ENCODE data around the gene PPM1L. TPM values are rescaled to one million over a fixed set of nuclear protein-coding genes. Genes with fewer than 3 reads are reported as not detected.
"Not testable (repeated sequence)": the region's sequence is repeated elsewhere in the genome, so short reads cannot be mapped to it uniquely, and the experiment has no call there.

The PPM1L gene
- total RNA-seq, result 10 to 100 TPM; 30.8 to 88.1 (median 52.7) TPM

GRCh38 chr3:160755776-160756304 lies at the start of gene PPM1L:
PPM1L (plus strand) TSS chr3:160756231.
- TF ChIP-seq CTCF (IDR thresholded peaks at IDR 0.05), result no peak
- no peak for TF ChIP-seq POLR2AphosphoS5 (IDR thresholded peaks at IDR 0.05)
- no peak for TF ChIP-seq EP300 (IDR thresholded peaks at IDR 0.05)
- no peak for TF ChIP-seq POLR2A (IDR thresholded peaks at IDR 0.05; ENCODE audit: low read depth)
- WGBS, result 0% methylated on average over 7 of the region's 64 CpGs
- H3K4me3 ChIP-seq, result peak within 1 kb of the TSS; percentile 89 to 94 (median 92)
- no peak for DNase-seq (ENCODE audit: extremely low spot score)
- H3K27ac ChIP-seq (replicated peaks in 1 of 4), result peak within 1 kb of the TSS; percentile 92 to 97 (median 96)
- intact Hi-C loops (cut with DNase I), result loop anchor here (5.0 kb wide), 4 partner anchors 51 to 189 kb away; partner anchors contain the start of gene KPNA4
- H3K36me3 ChIP-seq, result no peaks in the 10 kb centered on the region
- no peaks in the 10 kb centered on the region for H3K9me3 ChIP-seq
- peaks cover 10 to 57% (median 46%) of the 10 kb centered on the region in 4 donors for H3K4me1 ChIP-seq
- no peaks in the 10 kb centered on the region for H3K27me3 ChIP-seq

GRCh38 chr3:160707187-160707794 lies 48.7 kb upstream of the PPM1L start:
- DNase-seq (ENCODE audit: extremely low spot score), result no peak
- no peaks in the 10 kb centered on the region for H3K27me3 ChIP-seq
- no peak overlapping the region for H3K27ac ChIP-seq (replicated peaks in 1 of 4)
- WGBS, result 24% methylated on average over 4 of the region's 4 CpGs
- intact Hi-C loops (cut with DNase I), result no loop called here
- H3K4me3 ChIP-seq, result no peak overlapping the region
- H3K36me3 ChIP-seq, result no peaks in the 10 kb centered on the region
- H3K9me3 ChIP-seq, result no peaks in the 10 kb centered on the region
- H3K4me1 ChIP-seq, result no peaks in the 10 kb centered on the region
- TF ChIP-seq POLR2AphosphoS5 (IDR thresholded peaks at IDR 0.05) (no peak), CTCF (IDR thresholded peaks at IDR 0.05) (peak; percentile 59 to 68 (median 66))

GRCh38 chr3:160709477-160710182 lies 46.4 kb upstream of the PPM1L start:
- TF ChIP-seq POLR2A (IDR thresholded peaks at IDR 0.05; ENCODE audit: low read depth), result no peak
- TF ChIP-seq POLR2AphosphoS5 (IDR thresholded peaks at IDR 0.05), result no peak
- TF ChIP-seq CTCF (IDR thresholded peaks at IDR 0.05), result no peak
- TF ChIP-seq EP300 (IDR thresholded peaks at IDR 0.05), result no peak
- no peak for DNase-seq (ENCODE audit: extremely low spot score)
- H3K27me3 ChIP-seq, result no peaks in the 10 kb centered on the region
- 88% methylated on average over 3 of the region's 3 CpGs for WGBS
- no peaks in the 10 kb centered on the region for H3K4me1 ChIP-seq
- no peak overlapping the region for H3K4me3 ChIP-seq
- H3K27ac ChIP-seq (replicated peaks in 1 of 4), result no peak overlapping the region
- intact Hi-C loops (cut with DNase I), result loop anchor here (2.0 kb wide), 1 partner anchor 233 kb away; no protein-coding TSS in a partner anchor
- no peaks in the 10 kb centered on the region for H3K36me3 ChIP-seq
- no peaks in the 10 kb centered on the region for H3K9me3 ChIP-seq

- not testable (repeated sequence) for H3K27ac ChIP-seq (replicated peaks in 1 of 4)
Observed at GRCh38 chr3:160713144-160713543, 42.9 kb upstream of the PPM1L start.

GRCh38 chr3:160719710-160720109 lies 36.3 kb upstream of the PPM1L start:
- 96% methylated on average over 9 of the region's 11 CpGs for WGBS
- Histone ChIP-seq H3K27me3 (no peaks in the 10 kb centered on the region), H3K9me3 (no peaks in the 10 kb centered on the region), H3K27ac (replicated peaks in 1 of 4) (no peak overlapping the region), H3K4me3 (no peak overlapping the region), H3K4me1 (no peaks in the 10 kb centered on the region), H3K36me3 (no peaks in the 10 kb centered on the region)
- intact Hi-C loops (cut with DNase I), result no loop called here
- no peak for TF ChIP-seq CTCF (IDR thresholded peaks at IDR 0.05)
- no peak for TF ChIP-seq POLR2AphosphoS5 (IDR thresholded peaks at IDR 0.05)
- no peak for TF ChIP-seq POLR2A (IDR thresholded peaks at IDR 0.05; ENCODE audit: low read depth)
- TF ChIP-seq EP300 (IDR thresholded peaks at IDR 0.05), result no peak
- no peak for DNase-seq (ENCODE audit: extremely low spot score)

More at GRCh38 chr3:160713144-160713543, 42.9 kb upstream of the PPM1L start:
- intact Hi-C loops (cut with DNase I); H3K27me3 ChIP-seq; H3K9me3 ChIP-seq; DNase-seq (ENCODE audit: extremely low spot score); H3K4me1 ChIP-seq; H3K4me3 ChIP-seq; H3K36me3 ChIP-seq: not testable (repeated sequence)
- WGBS, result 94% methylated on average over 3 of the region's 3 CpGs
